HepG2 (cell line): Measurements from ENCODE around the gene MEA1. TPM values are rescaled to one million over a fixed set of nuclear protein-coding genes. Genes with fewer than 3 reads are reported as not detected.

Experiments used
- CEBPG ChIP-seq: IDR thresholded peaks from 2 replicates; pipeline ENCODE4 v1.6.1; 2016
- CREB3 ChIP-seq: sonication (generic); formaldehyde crosslinking; IDR thresholded peaks from 2 replicates; pipeline ENCODE4 v1.5.0; 2020; ENCODE audit warnings: missing genetic modification reagents
- HNF4G ChIP-seq, 2 experiments: sonication (generic) in 1 of 2; formaldehyde crosslinking in 1 of 2; IDR thresholded peaks; 2 replicates each; pipeline versions ENCODE4 v1.4.0 to v1.6.1; 2011 to 2020; ENCODE audit warnings: borderline replicate concordance in 2 of 2, low read depth in 2 of 2, mild to moderate bottlenecking in 2 of 2, low read length in 1 of 2, missing genetic modification reagents in 1 of 2, moderate library complexity in 1 of 2
- HNRNPH1 ChIP-seq: fragments of 200-400 bp; formaldehyde crosslinking; optimal IDR thresholded peaks from 2 replicates; pipeline ENCODE3; 2017; ENCODE audit warnings: mild to moderate bottlenecking, low read depth, low read length
- JDP2 ChIP-seq: sonication (generic); formaldehyde crosslinking; IDR thresholded peaks from 2 replicates; pipeline ENCODE4 v1.8.1; 2022; ENCODE audit warnings: missing genetic modification reagents, borderline replicate concordance
- NFAT5 ChIP-seq: sonication (generic); formaldehyde crosslinking; IDR thresholded peaks from 2 replicates; pipeline ENCODE4 v1.4.0; 2020; ENCODE audit warnings: missing genetic modification reagents
- RNF219 ChIP-seq: sonication (generic); formaldehyde crosslinking; IDR thresholded peaks from 2 replicates; pipeline ENCODE4 v1.5.0; 2020; ENCODE audit warnings: mild to moderate bottlenecking, missing genetic modification reagents
- SALL1 ChIP-seq: sonication (generic); formaldehyde crosslinking; IDR thresholded peaks from 2 replicates; pipeline ENCODE4 v1.8.0; 2022; ENCODE audit warnings: mild to moderate bottlenecking, missing genetic modification reagents
- STAT5B ChIP-seq: sonication (generic); formaldehyde crosslinking; IDR thresholded peaks from 2 replicates; pipeline ENCODE4 v1.4.0; 2020; ENCODE audit warnings: missing genetic modification reagents
- ZBTB34 ChIP-seq: sonication (generic); formaldehyde crosslinking; IDR thresholded peaks from 2 replicates; pipeline ENCODE4 v1.8.0; 2022; ENCODE audit warnings: mild to moderate bottlenecking, missing genetic modification reagents
- ZFP62 ChIP-seq: sonication (generic); formaldehyde crosslinking; IDR thresholded peaks from 2 replicates; pipeline ENCODE4 v1.4.0; 2020; ENCODE audit warnings: missing genetic modification reagents
- ZKSCAN5 ChIP-seq: sonication (generic); formaldehyde crosslinking; IDR thresholded peaks from 2 replicates; pipeline ENCODE4 v1.5.1; 2020; ENCODE audit warnings: mild to moderate bottlenecking, missing genetic modification reagents
- ZMAT5 ChIP-seq: sonication (generic); formaldehyde crosslinking; IDR thresholded peaks from 2 replicates; pipeline ENCODE4 v1.5.0; 2020; ENCODE audit warnings: mild to moderate bottlenecking, low read depth, missing genetic modification reagents, borderline replicate concordance
- ZNF333 ChIP-seq: sonication (generic); formaldehyde crosslinking; IDR thresholded peaks from 2 replicates; pipeline ENCODE4 v1.4.0; 2020; ENCODE audit warnings: mild to moderate bottlenecking, missing genetic modification reagents, borderline replicate concordance
- ZNF615 ChIP-seq: sonication (generic); formaldehyde crosslinking; IDR thresholded peaks from 2 replicates; pipeline ENCODE4 v1.5.0; 2020; ENCODE audit warnings: mild to moderate bottlenecking, missing genetic modification reagents, borderline replicate concordance
- ZNF704 ChIP-seq: sonication (generic); formaldehyde crosslinking; IDR thresholded peaks from 2 replicates; pipeline ENCODE4 v1.8.1; 2023; ENCODE audit warnings: mild to moderate bottlenecking, inconsistent platforms, moderate library complexity, missing genetic modification reagents, borderline replicate concordance
- polyA plus RNA-seq, 8 experiments: library from polyadenylated mRNA; depleted of rRNA in 3 of 8; stranded (reverse) in 7 of 8; unstranded in 1 of 8; fragments of >200 nt; fragmentation: Illumina TruSeq in 4 of 8; extraction: Trizol in 4 of 8; gene quantifications; 2 replicates each; pipeline versions ENCODE4 v1.2.1 to v1.2.3, GENCODE V29; 2011 to 2016; ENCODE audit warnings: low read depth in 4 of 8, missing spikeins in 1 of 8, mixed read lengths in 1 of 8; ENCODE audit not compliant: insufficient read depth in 1 of 8
- total RNA-seq, 5 experiments: library from RNA; depleted of rRNA; stranded (reverse); fragments of >200 nt; fragmentation: Illumina TruSeq; extraction: Trizol; gene quantifications; 2 replicates each; pipeline ENCODE4 v1.2.3, GENCODE V29; 2016; ENCODE audit warnings: low read depth in 1 of 5

MEA1 gene
- total and polyA plus RNA-seq, 2 of the 13 experiments (the other 11 are each of a cell fraction or from before 2014, with no cell fraction given), result 75.6 to 86.2 TPM

- TF ChIP-seq ZKSCAN5 (CRISPR knock-in tag), result no peak
- no peak for TF ChIP-seq ZFP62
- no peak for TF ChIP-seq CREB3 (CRISPR knock-in tag)
- TF ChIP-seq CEBPG, result no peak
- no peak for TF ChIP-seq RNF219 (CRISPR knock-in tag)
- TF ChIP-seq ZNF704 (CRISPR knock-in tag), result no peak
- TF ChIP-seq HNRNPH1, result no peak
- TF ChIP-seq ZNF333, result peak; percentile 61
- no peak for TF ChIP-seq NFAT5
- TF ChIP-seq STAT5B, result no peak
- no peak for TF ChIP-seq ZMAT5
- TF ChIP-seq HNF4G (IDR thresholded peaks at IDR 0.05; ENCODE audit: borderline replicate concordance, low read depth, low read length), result peak; percentile 51; the same call in 1 of the 2 replicates
- no peak for TF ChIP-seq HNF4G (CRISPR knock-in tag; IDR thresholded peaks at IDR 0.05; ENCODE audit: borderline replicate concordance, low read depth)
- TF ChIP-seq ZBTB34 (CRISPR knock-in tag), result no peak
- no peak for TF ChIP-seq JDP2 (CRISPR knock-in tag)
- TF ChIP-seq ZNF615 (CRISPR knock-in tag), result no peak
- peak; percentile 70 for TF ChIP-seq SALL1 (CRISPR knock-in tag)
Measured at GRCh38 chr6:43059168-43060033, 45.7 kb upstream of the MEA1 start, which contains the start of the genes KLC4 and MRPL2 (continued).
